WTC11 (cell line): ENCODE data around the gene PCP2.

Source experiments
- NFE2L1 ChIP-seq: sonication (generic); formaldehyde crosslinking; IDR thresholded peaks from 2 replicates; pipeline ENCODE4 v1.8.1; 2023; ENCODE audit warnings: missing genetic modification reagents
- NFYB ChIP-seq: sonication (generic); formaldehyde crosslinking; conservative IDR thresholded peaks from 2 replicates; pipeline ENCODE4 v1.8.0; 2022; ENCODE audit warnings: low read depth, missing genetic modification reagents
- NR2C2 ChIP-seq: sonication (generic); formaldehyde crosslinking; IDR thresholded peaks from 2 replicates; pipeline ENCODE4 v1.8.0; 2022; ENCODE audit warnings: mild to moderate bottlenecking, missing genetic modification reagents
- TP53 ChIP-seq: sonication (generic); formaldehyde crosslinking; IDR thresholded peaks from 2 replicates; pipeline ENCODE4 v1.8.1; 2023; ENCODE audit warnings: mild to moderate bottlenecking, missing genetic modification reagents
- TF ChIP-seq, protein P1 (sequence below): fragments of 200-600 bp; IDR thresholded peaks from 2 replicates; pipeline ENCODE4 v1.8.0; 2022; ENCODE audit warnings: antibody characterized with exemption
- TF ChIP-seq, protein P2 (sequence below): sonication (generic); formaldehyde crosslinking; IDR thresholded peaks from 2 replicates; pipeline ENCODE4 v1.8.1; 2023; ENCODE audit warnings: mild to moderate bottlenecking, moderate library complexity, missing genetic modification reagents
- TF ChIP-seq, protein P3 (sequence below): sonication (generic); formaldehyde crosslinking; IDR thresholded peaks from 2 replicates; pipeline ENCODE4 v1.8.1; 2022; ENCODE audit warnings: mild to moderate bottlenecking, missing genetic modification reagents, moderate library complexity, borderline replicate concordance
- TF ChIP-seq, protein P4 (sequence below): sonication (generic); formaldehyde crosslinking; IDR thresholded peaks from 2 replicates; pipeline ENCODE4 v1.8.1; 2023; ENCODE audit warnings: mild to moderate bottlenecking, missing genetic modification reagents, borderline replicate concordance
- TF ChIP-seq, protein P5 (sequence below): sonication (generic); formaldehyde crosslinking; IDR thresholded peaks from 2 replicates; pipeline ENCODE4 v1.8.1; 2022; ENCODE audit warnings: mild to moderate bottlenecking, moderate library complexity, missing genetic modification reagents
- TF ChIP-seq, protein P6 (sequence below): sonication (generic); formaldehyde crosslinking; IDR thresholded peaks from 2 replicates; pipeline ENCODE4 v1.8.1; 2023; ENCODE audit warnings: mild to moderate bottlenecking, missing genetic modification reagents

DNA sequence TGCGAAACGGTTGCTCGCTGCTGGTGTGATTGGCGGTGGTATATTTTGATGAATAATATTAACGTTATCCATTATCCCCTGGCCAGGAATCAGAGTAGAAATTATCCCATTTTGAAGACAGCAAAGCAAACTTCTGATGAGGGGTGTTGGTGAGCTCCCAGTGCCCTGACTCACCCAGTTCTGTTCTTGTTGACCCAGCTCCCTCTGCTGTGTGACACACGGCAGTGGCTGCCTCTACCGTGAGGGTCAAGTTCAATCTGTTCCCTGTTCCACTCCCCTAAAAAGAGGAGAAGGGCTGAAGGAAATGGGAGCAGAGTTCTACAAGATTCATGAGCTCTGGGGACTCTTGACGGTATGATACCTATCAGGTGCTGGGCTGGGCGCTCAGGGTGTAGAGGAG is 35.8 kb downstream of the PCP2 start:
- TF ChIP-seq, protein P1, sequence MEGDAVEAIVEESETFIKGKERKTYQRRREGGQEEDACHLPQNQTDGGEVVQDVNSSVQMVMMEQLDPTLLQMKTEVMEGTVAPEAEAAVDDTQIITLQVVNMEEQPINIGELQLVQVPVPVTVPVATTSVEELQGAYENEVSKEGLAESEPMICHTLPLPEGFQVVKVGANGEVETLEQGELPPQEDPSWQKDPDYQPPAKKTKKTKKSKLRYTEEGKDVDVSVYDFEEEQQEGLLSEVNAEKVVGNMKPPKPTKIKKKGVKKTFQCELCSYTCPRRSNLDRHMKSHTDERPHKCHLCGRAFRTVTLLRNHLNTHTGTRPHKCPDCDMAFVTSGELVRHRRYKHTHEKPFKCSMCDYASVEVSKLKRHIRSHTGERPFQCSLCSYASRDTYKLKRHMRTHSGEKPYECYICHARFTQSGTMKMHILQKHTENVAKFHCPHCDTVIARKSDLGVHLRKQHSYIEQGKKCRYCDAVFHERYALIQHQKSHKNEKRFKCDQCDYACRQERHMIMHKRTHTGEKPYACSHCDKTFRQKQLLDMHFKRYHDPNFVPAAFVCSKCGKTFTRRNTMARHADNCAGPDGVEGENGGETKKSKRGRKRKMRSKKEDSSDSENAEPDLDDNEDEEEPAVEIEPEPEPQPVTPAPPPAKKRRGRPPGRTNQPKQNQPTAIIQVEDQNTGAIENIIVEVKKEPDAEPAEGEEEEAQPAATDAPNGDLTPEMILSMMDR, result no peak
- TF ChIP-seq, protein P2, sequence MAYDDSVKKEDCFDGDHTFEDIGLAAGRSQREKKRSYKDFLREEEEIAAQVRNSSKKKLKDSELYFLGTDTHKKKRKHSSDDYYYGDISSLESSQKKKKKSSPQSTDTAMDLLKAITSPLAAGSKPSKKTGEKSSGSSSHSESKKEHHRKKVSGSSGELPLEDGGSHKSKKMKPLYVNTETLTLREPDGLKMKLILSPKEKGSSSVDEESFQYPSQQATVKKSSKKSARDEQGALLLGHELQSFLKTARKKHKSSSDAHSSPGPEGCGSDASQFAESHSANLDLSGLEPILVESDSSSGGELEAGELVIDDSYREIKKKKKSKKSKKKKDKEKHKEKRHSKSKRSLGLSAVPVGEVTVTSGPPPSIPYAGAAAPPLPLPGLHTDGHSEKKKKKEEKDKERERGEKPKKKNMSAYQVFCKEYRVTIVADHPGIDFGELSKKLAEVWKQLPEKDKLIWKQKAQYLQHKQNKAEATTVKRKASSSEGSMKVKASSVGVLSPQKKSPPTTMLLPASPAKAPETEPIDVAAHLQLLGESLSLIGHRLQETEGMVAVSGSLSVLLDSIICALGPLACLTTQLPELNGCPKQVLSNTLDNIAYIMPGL (CRISPR knock-in tag), result no peak
- TF ChIP-seq NFE2L1 (no peak), NFYB (CRISPR knock-in tag) (no peak), NR2C2 (CRISPR knock-in tag) (no peak), TP53 (CRISPR knock-in tag) (no peak)
- TF ChIP-seq, protein P3, sequence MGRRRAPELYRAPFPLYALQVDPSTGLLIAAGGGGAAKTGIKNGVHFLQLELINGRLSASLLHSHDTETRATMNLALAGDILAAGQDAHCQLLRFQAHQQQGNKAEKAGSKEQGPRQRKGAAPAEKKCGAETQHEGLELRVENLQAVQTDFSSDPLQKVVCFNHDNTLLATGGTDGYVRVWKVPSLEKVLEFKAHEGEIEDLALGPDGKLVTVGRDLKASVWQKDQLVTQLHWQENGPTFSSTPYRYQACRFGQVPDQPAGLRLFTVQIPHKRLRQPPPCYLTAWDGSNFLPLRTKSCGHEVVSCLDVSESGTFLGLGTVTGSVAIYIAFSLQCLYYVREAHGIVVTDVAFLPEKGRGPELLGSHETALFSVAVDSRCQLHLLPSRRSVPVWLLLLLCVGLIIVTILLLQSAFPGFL (CRISPR knock-in tag), result no peak
- TF ChIP-seq, protein P4, sequence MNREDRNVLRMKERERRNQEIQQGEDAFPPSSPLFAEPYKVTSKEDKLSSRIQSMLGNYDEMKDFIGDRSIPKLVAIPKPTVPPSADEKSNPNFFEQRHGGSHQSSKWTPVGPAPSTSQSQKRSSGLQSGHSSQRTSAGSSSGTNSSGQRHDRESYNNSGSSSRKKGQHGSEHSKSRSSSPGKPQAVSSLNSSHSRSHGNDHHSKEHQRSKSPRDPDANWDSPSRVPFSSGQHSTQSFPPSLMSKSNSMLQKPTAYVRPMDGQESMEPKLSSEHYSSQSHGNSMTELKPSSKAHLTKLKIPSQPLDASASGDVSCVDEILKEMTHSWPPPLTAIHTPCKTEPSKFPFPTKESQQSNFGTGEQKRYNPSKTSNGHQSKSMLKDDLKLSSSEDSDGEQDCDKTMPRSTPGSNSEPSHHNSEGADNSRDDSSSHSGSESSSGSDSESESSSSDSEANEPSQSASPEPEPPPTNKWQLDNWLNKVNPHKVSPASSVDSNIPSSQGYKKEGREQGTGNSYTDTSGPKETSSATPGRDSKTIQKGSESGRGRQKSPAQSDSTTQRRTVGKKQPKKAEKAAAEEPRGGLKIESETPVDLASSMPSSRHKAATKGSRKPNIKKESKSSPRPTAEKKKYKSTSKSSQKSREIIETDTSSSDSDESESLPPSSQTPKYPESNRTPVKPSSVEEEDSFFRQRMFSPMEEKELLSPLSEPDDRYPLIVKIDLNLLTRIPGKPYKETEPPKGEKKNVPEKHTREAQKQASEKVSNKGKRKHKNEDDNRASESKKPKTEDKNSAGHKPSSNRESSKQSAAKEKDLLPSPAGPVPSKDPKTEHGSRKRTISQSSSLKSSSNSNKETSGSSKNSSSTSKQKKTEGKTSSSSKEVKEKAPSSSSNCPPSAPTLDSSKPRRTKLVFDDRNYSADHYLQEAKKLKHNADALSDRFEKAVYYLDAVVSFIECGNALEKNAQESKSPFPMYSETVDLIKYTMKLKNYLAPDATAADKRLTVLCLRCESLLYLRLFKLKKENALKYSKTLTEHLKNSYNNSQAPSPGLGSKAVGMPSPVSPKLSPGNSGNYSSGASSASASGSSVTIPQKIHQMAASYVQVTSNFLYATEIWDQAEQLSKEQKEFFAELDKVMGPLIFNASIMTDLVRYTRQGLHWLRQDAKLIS (CRISPR knock-in tag), result no peak
- TF ChIP-seq, protein P5, sequence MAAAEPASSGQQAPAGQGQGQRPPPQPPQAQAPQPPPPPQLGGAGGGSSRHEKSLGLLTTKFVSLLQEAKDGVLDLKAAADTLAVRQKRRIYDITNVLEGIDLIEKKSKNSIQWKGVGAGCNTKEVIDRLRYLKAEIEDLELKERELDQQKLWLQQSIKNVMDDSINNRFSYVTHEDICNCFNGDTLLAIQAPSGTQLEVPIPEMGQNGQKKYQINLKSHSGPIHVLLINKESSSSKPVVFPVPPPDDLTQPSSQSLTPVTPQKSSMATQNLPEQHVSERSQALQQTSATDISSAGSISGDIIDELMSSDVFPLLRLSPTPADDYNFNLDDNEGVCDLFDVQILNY, result no peak
- TF ChIP-seq, protein P6, sequence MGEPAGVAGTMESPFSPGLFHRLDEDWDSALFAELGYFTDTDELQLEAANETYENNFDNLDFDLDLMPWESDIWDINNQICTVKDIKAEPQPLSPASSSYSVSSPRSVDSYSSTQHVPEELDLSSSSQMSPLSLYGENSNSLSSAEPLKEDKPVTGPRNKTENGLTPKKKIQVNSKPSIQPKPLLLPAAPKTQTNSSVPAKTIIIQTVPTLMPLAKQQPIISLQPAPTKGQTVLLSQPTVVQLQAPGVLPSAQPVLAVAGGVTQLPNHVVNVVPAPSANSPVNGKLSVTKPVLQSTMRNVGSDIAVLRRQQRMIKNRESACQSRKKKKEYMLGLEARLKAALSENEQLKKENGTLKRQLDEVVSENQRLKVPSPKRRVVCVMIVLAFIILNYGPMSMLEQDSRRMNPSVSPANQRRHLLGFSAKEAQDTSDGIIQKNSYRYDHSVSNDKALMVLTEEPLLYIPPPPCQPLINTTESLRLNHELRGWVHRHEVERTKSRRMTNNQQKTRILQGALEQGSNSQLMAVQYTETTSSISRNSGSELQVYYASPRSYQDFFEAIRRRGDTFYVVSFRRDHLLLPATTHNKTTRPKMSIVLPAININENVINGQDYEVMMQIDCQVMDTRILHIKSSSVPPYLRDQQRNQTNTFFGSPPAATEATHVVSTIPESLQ, result no peak
